CD4-positive, alpha-beta T cell (primary cell): ENCODE data around the gene ACYP2. TPM values are rescaled to one million over a fixed set of nuclear protein-coding genes. Genes with fewer than 3 reads are reported as not detected.

ENCODE experiments used
- ATAC-seq: fragments of 200-7000 bp; cut with Tn5 transposase; one replicate; pipeline ENCODE4 v1.10.0; 2022; ENCODE audit warnings: mild to moderate bottlenecking; ENCODE audit not compliant: poor library complexity
- CTCF ChIA-PET: fragments of 350-600 bp; sonication (Branson Sonifier 250); formaldehyde crosslinking; loops from one replicate; lab custom pipeline; 2021; ENCODE audit warnings: antibody characterized with exemption, inconsistent platforms; lab: Charles Lee
- POLR2A ChIA-PET: fragments of 350-600 bp; sonication (Branson Sonifier 250); formaldehyde crosslinking; loops from one replicate; lab custom pipeline; 2021; ENCODE audit warnings: antibody characterized with exemption, inconsistent platforms; lab: Charles Lee
- DNase-seq, 14 experiments: peaks; one replicate each; pipeline ENCODE4 v3.0.0-alpha.2; 2013 to 2020; ENCODE audit warnings: mixed read lengths in 2 of 14
- H3K27ac ChIP-seq, 2 donors: one replicate each; pipeline versions ENCODE4 v1.5.1 to v1.7.0; 2013; ENCODE audit warnings: low read length in 2 of 2, low read depth in 1 of 2, mild to moderate bottlenecking in 1 of 2
- H3K27me3 ChIP-seq, 2 experiments: 1 replicate in 1 of 2; 2 replicates in 1 of 2; pipeline versions ENCODE4 v1.6.1 to v1.7.0; 2013; ENCODE audit warnings: low read length in 2 of 2, control low read depth in 1 of 2, mild to moderate bottlenecking in 1 of 2, moderate library complexity in 1 of 2; ENCODE audit not compliant: insufficient read depth in 2 of 2, control insufficient read depth in 1 of 2
- H3K36me3 ChIP-seq: one replicate; pipeline ENCODE4 v1.6.1; 2013; ENCODE audit warnings: low read length, control low read depth; ENCODE audit not compliant: insufficient read depth
- H3K4me1 ChIP-seq: one replicate; pipeline ENCODE4 v1.6.1; 2013; ENCODE audit warnings: low read length, control low read depth; ENCODE audit not compliant: insufficient read depth
- H3K4me3 ChIP-seq: one replicate; pipeline ENCODE4 v1.5.1; 2013; ENCODE audit warnings: mild to moderate bottlenecking, low read length, moderate library complexity
- H3K9me3 ChIP-seq, 2 experiments: 1 replicate in 1 of 2; 2 replicates in 1 of 2; pipeline versions ENCODE4 v1.6.1 to v1.7.0; 2013; ENCODE audit warnings: low read length in 2 of 2, mild to moderate bottlenecking in 2 of 2, control low read depth in 1 of 2, moderate library complexity in 1 of 2; ENCODE audit not compliant: control insufficient read depth in 1 of 2, insufficient read depth in 1 of 2
- H3K27ac Mint-ChIP-seq: one replicate; pipeline ENCODE4 v1.8.0; 2020; ENCODE audit warnings: mixed read lengths
- H3K27me3 Mint-ChIP-seq: one replicate; pipeline ENCODE4 v1.8.0; 2021; ENCODE audit warnings: mixed read lengths
- H3K36me3 Mint-ChIP-seq: one replicate; pipeline ENCODE4 v1.8.0; 2021; ENCODE audit warnings: low read depth, mixed read lengths
- H3K4me1 Mint-ChIP-seq: one replicate; pipeline ENCODE4 v1.8.0; 2021; ENCODE audit warnings: low read depth, mixed read lengths
- H3K4me3 Mint-ChIP-seq: one replicate; pipeline ENCODE4 v1.8.0; 2020; ENCODE audit warnings: mild to moderate bottlenecking, mixed read lengths
- H3K9me3 Mint-ChIP-seq: one replicate; pipeline ENCODE4 v1.8.0; 2020; ENCODE audit warnings: mixed read lengths
- CTCF ChIP-seq: fragments of 200-600 bp; IDR thresholded peaks from one replicate; pipeline ENCODE4 v1.8.0; 2022; ENCODE audit warnings: antibody characterized with exemption, mild to moderate bottlenecking
- intact Hi-C, 2 experiments: fragments of 100-400 bp; cut with DNase I in 1 of 2; cut with micrococcal nuclease in 1 of 2; formaldehyde crosslinking; loops; one replicate each; pipeline versions ENCODE4 v1.15.1 to v1.9.0; 2023 to 2025; cut with DNase I, micrococcal nuclease
- total RNA-seq, 174 experiments: library from RNA in 2 of 174; stranded (reverse) in 2 of 174; gene quantifications; one replicate each; pipeline ENCODE4 v1.2.3 and lab custom pipeline; 2021 to 2026

Gene ACYP2
- total RNA-seq, 2 experiments from 2014 or later, result 9.3 to 10.9 TPM

DNA sequence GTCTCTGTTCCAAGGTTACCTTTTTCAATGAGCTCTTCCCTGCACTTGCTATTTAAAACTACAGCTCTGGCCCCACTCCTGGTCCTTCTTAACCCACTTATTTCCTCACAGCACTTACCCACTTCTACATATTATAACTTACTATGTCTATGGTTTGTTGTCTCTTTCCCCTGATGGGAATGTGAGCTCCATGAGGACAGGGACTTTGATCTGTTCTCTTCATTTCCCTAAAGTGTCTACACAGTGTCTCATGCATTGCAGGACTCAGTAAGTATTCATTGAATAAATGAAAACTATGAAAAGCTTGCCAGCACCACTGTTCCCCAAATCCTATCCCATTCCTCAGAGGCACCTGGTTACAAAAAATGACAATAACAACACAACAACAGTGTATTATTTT, 18.3 kb upstream of the ACYP2 start:
- Mint-ChIP-seq H3K4me1 (peaks cover 40% of the 10 kb centered on the region), H3K9me3 (peaks cover 2% of the 10 kb centered on the region), H3K4me3 (no peak overlapping the region), H3K27me3 (no peaks in the 10 kb centered on the region), H3K27ac (no peak overlapping the region), H3K36me3 (no peaks in the 10 kb centered on the region)
- POLR2A ChIA-PET, result interaction anchor here (1.2 kb wide), 1 partner anchor 10 kb away, joined by 3 read pairs; no protein-coding TSS in a partner anchor
- Histone ChIP-seq H3K9me3 (no peaks in the 10 kb centered on the region), H3K4me1 (peaks cover 27% of the 10 kb centered on the region), H3K4me3 (no peak overlapping the region), H3K36me3 (no peaks in the 10 kb centered on the region), H3K27me3 (no peaks in the 10 kb centered on the region), H3K27ac (no peak overlapping the region)
- ATAC-seq, result no peak
- DNase-seq, result no peak
- TF ChIP-seq CTCF, result no peak
- intact Hi-C loops, result no loop called here
- CTCF ChIA-PET, result no interaction called here

GRCh38 chr2:54099370-54099769, 16.0 kb upstream of the ACYP2 start:
- Histone ChIP-seq H3K4me3 (no peak overlapping the region), H3K27me3 (no peaks in the 10 kb centered on the region), H3K9me3 (no peaks in the 10 kb centered on the region), H3K27ac (no peak overlapping the region), H3K4me1 (peaks cover 12% of the 10 kb centered on the region), H3K36me3 (no peaks in the 10 kb centered on the region)
- H3K36me3 Mint-ChIP-seq, result no peaks in the 10 kb centered on the region
- peaks cover 29% of the 10 kb centered on the region for H3K4me1 Mint-ChIP-seq
- H3K27ac Mint-ChIP-seq, result no peak overlapping the region
- TF ChIP-seq CTCF, result no peak
- ChIA-PET CTCF (no interaction called here), POLR2A (no interaction called here)
- DNase-seq (no peak), ATAC-seq (no peak)
- no peaks in the 10 kb centered on the region for H3K27me3 Mint-ChIP-seq
- intact Hi-C loops, result no loop called here
- no peak overlapping the region for H3K4me3 Mint-ChIP-seq
- peaks cover 2% of the 10 kb centered on the region for H3K9me3 Mint-ChIP-seq

DNA sequence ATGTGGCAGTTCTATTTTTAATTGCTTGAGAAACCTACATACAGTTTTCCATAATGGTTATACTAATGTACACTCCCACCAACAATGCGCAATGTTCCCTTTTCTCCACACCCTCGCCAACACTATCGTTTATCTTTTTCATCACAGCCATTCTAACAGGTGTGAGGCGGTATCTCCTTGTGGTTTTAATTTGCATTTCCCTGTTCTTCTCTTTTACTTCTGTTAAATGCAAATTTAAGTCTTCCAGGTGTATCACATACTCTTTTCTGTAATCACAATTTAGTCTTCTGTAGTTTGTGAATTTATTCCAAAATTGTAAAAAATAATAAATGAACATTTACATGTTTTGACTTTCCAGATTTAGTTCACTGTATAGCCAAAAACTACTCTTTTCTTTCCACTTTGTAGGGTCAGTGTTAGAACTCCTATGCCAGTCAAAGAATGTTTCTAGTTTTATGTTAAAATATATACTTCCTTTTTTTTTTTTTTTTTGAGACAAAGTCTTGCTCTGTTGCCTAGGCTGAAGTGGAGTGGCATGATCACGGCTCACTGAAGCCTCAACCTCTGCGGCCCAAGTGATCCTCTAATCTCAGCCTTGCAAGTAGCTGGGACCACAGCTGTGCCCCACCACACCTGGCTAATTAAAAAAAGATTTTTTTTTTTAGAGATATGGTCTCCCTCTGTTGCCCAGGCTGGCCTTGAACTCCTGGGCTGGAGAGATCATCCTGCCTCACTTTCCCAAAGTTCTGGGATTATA, 15.4 kb upstream of the ACYP2 start:
- ATAC-seq, result no peak
- no peaks in the 10 kb centered on the region for H3K27me3 ChIP-seq

More for the DNA sequence above, 15.4 kb upstream of the ACYP2 start:
- Mint-ChIP-seq H3K27me3 (no peaks in the 10 kb centered on the region), H3K4me3 (no peak overlapping the region), H3K4me1 (peaks cover 29% of the 10 kb centered on the region), H3K27ac (no peak overlapping the region), H3K36me3 (no peaks in the 10 kb centered on the region), H3K9me3 (peaks cover 2% of the 10 kb centered on the region)
- H3K9me3 ChIP-seq, result no peaks in the 10 kb centered on the region
- ChIA-PET CTCF (no interaction called here), POLR2A (no interaction called here)
- no peak for DNase-seq
- no peak overlapping the region for H3K27ac ChIP-seq
- H3K36me3 ChIP-seq, result no peaks in the 10 kb centered on the region
- no peak for TF ChIP-seq CTCF
- H3K4me1 ChIP-seq, result peaks cover 9% of the 10 kb centered on the region
- intact Hi-C loops, result no loop called here
- H3K4me3 ChIP-seq, result no peak overlapping the region
